GM19099 (cell line): ENCODE measurements around the gene FEM1B.

Experiments used
- POLR2A ChIP-seq: IDR thresholded peaks from 3 replicates; pipeline ENCODE4 v1.6.1; 2011; ENCODE audit warnings: low read depth; ENCODE audit not compliant: insufficient read length; ENCODE audit errors: extremely low read depth

Gene FEM1B

DNA sequence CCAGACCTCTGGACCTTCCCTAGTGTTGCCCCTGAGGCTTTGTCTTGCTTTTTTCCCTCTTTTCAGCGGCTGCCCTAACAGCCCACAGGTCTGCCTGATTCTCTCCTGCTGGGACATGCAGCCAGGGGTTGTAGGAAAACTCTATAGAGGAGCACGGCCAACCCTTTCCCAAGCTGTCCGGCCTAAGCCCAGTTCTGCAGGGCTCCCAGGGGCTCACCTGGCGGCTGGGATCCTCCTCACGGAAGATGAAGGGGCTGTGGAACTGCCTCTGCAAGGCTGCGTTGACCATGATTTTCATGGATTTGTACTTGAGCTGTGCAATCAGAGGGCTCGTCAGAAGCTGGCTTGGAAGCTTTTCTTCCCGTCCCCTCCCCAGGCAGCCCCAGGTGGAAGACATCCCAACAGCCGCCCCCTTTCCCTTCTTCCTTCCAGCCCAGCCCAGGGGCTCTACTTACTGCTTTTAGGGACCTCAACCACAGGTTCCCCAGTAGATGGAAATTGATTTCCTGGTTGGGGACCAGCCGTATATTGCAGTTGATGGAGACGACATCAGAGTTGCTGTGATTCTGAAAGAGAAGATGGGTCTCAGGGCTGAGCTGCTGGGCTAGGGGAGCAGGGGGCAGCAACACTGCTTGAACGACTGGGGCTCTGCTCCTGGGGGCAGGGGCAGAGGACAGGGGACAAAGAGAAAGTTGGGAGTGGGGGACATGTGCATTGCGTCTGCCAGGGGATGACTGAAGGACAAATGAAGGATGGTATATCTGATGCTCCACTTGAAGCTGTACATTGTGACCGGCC lies 29.8 kb downstream of the FEM1B start:
- no peak for TF ChIP-seq POLR2A

DNA sequence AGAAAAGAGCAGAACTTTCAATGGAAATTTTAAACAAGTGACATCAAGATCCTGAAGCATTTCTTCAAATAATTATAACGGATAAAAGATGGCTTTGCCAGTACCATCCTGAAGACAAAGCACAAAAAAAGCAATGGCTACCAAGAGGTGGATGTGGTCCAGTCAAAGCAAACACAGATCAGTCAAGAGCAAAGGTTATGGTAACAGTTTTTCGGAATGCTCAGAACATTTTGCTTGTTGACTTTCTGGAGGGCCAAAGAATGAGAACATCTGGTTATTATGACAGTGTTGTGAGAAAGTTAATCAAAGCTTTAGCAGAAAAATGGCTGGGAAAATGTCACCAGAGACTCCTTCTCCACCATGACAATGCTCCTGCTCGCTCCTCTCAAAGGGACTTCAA lies 31.5 kb downstream of the FEM1B start:
- TF ChIP-seq POLR2A, result no peak

DNA sequence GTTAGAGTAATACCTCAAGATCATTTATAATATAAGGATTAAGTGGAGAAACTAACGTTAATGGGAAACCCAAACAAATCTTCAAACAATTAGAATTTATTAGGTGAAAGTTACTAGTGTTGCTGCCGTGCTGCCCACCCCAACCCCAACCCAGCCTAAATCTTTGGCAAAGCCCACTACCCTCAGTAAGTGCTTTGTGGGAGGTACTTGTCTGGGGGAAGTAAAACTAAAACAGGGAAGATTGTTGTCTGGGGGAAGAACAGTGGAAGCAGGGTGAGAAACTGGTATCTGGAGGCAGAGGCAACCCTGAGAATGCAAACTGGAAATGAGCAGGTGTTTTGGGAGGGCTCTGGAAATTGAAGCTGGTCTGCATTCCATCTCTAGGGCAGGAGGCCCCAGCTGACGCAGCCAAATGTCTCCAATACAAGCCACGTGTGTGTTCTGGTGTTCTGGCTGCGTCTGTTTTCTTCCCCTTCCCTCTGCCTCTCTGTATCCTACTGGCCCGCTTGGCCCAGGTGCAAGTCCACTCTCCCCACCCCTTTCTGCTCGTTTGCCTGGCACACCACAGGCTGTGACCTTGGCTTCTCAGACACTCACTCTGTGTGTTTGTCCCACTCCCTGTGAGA lies 32.7 kb downstream of the FEM1B start:
- no peak for TF ChIP-seq POLR2A

DNA sequence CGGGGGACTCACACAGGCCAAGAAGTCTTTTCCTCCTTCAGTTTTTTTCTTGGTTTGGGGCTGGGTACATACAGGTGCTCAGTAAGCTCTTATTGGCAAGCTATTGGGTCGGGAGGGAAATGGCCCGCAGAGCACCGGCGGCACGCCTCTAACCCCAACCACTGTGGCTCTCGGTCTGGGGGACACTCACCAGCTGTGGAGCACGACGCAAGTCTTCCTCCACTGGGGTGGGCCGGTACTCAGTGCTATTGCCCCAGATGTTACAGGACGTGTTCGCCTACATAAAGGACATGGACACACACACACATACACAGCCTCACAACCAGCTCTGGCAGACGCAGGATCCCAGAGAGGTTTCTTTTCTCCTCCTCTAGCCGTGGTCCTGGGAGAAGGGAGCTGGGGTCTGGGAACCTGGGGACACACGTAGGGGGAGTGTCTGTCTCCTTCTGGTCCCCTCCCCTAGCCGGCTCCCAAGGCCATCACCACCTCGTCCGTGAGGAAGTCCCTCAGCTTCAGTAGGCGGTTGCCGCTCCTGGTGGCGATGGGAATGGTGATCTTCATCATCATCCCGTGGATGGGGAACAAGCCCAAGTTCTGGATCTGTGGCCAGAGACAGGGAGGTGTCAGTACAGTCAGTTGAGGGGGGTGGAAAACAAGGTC lies 33.4 kb downstream of the FEM1B start:
- no peak for TF ChIP-seq POLR2A

DNA sequence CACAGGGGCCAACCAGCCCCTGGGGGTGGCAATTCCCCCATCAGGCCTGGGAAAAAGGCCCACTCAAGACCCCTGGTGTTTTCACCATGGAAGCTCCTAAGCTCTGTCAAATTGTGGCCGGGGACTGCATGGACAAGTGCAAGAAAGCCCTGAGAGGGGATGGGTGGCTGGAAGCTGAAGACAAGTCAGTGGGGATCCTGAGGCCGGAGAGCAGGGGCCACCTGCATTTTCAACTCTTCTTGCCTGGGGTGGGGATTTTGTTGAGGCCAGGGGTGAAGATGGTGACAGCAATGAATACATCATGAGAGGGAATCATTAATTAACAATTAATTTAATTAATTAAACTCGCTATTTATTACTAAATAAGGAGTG lies 33.9 kb downstream of the FEM1B start:
- no peak for TF ChIP-seq POLR2A

DNA sequence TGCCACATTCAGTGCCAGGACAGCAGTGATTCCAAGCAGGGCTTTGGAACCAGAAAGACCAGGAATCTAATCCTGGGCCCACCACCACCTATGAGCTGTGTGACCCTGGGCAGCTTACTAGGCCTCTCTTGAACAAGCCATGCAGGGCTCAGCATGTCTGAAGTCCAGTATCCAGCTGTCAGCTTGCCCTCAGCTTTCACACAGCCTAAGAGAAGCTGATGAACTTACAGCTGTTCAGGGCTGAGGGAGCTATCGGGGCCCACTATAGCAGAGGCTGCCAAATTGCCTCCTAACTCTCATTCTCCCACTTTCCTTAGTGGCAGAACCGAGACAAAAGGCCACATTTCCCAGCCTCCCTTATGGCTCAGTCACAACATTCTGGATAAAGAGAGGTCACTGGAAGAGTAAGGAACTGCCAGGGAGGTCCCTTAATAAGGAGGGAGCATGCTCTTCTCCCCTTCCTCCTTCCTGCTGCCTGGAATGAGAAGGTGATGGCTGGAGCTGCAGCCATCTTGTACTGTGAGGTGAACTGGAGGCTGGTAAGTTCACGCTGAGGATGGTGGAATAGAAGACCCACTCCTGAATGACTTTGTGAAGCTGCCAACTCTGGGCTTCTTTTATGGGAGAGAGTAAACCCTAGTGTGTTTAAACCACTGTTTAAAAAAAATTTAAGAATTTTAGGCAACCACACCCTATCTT lies 34.5 kb downstream of the FEM1B start:
- no peak for TF ChIP-seq POLR2A

DNA sequence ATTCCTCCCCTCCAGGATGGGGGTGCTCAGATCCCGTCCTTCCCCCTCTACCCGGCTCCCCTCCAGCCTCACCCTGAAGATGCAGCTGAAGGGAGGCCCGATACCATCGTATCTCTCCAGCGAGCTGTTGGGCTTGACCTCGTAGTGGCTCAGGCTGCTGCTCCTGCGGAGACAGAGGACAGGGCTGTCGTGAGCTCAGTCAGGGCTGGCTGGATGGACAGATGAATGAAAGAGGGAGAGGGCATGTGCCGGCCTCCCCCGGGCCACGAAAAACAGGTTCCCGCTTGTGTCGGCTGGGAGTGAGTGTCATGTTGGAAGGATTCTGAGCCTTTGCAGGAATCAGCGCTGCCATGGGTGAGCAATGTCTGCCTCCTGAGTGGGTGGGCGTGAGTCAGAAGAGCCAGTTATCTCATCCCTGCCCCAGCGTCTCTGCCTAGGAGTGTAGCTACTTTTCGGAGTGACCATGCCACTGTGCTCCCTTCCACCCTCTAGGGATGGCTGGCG lies 35.2 kb downstream of the FEM1B start:
- no peak for TF ChIP-seq POLR2A

DNA sequence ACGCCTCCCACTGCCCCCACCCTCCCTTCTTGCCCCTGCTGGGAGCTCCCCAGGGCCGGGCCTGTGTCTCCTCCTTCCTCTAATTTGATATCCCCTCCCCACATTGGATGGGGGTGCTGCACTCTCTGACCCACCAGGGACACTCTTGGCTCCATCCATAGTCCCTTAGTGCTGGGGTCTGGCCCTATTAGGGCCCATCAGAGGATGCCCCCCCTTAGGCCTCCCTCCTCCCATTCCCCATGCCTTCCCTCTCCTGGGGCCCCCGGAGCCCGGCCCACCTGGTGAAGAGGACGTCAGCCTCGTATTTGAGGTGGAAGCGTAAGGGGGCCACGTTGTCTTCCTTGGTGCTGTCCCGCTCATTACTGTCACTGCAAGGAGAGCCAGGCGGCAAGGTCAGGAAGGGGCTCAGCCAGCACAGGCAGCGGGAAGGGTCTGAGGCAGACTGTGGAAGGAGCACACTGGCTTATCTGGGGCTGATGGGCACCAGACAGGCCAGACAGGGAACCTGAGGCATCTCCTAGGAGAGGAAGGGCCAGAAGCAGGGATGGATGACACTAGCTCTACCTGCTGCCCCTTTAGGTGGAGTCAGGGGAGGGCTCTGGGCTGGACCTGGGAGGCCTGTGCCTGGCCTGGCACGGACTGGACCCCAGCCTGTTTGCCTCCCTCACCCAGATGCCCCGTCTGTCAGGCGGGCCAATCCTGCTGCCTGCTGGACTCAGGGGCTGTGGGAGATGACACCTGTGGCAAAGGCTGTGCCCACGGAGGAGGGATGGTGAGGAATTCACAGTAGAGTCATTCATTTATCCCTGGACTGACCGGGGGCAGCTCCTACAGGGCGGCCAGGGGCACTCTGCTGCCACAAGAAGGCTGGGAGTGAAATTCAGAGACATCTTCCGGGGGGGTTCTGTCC lies 36.2 kb downstream of the FEM1B start:
- no peak for TF ChIP-seq POLR2A

DNA sequence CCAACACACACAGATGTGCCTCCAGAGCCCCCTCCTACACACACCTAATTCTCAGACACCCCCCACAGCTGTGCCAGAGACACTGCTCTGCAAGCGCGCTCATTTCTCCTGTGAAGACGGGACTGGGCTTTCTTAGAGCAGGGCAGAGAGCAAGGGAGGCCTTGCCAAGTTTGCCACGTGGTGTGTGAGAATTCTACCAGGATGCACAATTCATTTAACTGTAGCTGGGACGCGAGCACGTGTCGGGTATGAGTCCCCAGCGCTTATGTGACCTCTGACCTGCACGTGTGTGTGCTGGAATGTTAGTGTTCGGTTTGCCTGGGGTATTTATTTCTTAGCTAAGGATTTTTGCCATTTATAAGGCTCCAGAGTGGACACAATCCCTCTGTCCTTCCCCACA lies 37.0 kb downstream of the FEM1B start:
- no peak for TF ChIP-seq POLR2A

DNA sequence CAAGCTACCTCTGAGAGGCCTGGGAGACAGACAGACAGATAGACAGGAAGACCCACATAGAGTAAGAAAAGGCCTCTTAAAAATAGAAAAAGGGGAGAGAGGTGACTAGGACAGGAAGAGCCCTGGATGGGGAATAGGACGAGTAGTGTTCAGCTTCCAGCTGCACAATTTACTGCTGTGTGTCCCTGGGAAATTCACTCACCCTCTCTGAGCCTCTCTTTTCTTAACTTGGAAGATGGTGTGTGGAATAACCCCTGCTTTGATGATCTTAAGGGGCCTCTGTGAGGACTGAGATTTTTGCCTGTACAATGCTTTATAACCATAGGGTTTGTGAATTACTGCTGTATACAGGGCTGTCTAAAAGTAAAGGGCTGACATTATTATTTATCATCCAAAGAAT lies 37.5 kb downstream of the FEM1B start:
- no peak for TF ChIP-seq POLR2A

DNA sequence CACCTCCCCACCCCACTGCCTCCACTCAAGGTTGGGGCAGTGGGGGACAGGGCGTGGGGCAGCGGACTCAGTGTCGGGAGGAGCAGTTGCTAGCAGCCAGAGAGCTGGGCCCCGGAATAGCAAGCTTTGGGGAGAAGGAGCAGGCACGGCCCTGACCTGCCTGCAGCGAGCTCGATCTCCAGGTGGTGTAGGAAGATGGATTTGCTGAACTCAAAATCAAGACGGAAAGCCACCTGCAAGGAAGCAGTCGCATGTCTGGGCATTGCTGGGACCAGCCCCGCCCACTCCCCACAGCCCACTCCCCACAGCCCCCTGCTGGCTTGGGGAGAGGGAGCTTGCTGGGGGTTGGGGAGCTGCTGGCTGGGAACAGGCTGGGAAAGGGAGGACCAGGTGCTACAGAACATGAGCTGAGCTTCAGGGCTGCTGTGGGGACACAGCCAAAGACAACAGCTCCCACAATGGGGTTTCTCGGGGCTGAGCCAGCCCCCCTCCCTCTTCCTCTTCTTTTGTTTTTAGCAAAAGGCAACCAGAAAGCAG lies 38.0 kb downstream of the FEM1B start:
- TF ChIP-seq POLR2A, result no peak

DNA sequence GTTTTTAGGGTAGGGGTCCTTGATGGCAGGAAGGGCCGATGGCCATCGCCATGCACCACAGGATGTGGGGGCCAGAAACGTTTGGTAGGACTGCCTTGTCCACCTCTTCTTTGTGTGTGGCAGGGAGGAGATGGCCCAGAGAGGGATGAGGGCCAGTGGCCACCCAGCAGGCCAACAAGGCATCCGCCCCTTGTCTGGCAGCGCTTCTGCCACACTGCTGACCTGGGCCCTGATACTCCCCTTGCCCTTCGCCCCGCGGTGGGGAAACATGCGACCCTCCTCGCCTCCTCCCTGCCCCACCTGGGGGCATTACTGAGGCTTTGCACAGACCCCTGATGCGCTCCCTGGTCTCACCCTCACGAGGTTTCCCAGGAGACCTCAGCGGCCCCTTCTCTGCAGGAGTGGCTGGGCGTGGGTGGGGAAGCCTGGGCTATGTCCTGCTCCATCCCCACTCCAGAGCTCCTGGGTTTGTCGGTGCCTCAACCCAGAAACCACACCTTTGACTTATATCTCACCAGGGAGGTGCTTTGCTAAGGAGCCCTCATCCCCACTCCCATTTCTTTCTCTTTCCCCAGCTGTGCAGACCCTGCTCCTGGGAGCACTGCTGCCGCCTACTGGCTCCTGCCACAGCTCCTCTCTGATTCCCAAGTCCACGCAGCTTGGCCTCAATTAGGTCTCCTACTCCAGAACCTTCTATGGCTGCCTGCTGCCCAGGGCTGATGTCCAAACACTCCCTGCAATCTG lies 38.7 kb downstream of the FEM1B start:
- TF ChIP-seq POLR2A, result no peak

DNA sequence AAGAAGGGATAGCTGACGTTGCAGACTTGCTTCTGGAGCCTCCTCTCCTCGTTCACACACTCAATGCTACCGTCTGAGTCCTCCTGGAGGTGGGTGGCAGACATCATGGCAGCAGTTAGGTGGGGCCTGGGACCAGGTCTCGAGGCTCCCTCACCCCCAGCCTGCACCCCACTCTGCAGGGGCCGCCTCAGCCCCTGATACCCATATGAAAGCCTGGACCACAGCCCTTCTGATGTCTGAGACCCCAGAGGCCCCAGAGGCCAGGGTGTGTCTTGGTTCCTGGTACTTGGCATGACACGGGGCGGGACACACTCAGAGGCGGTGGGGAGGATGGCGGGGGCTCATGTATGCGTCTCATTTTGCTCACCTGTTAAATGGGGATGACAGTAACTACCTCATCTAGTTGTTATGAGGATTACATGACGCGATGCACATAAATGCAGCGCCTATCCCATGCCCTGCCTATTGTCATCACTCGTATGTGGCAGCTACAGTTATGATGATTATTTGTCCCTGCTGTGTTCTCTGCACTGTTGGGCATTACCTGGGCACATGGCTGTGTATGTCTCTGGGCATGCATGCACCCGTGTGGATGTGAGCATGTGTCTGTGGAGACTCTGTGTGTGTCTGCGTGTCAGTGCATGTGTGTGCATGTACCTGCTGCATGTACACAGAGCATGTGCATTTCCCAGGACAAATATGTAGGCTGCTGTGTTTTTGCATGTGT lies 39.9 kb downstream of the FEM1B start:
- no peak for TF ChIP-seq POLR2A
